Anterior cingulate cortex (tissue), 58 donors: ENCODE measurements around the gene G3BP1.
"Not testable (repeated sequence)": the region's sequence is repeated elsewhere in the genome, so short reads cannot be mapped to it uniquely, and the experiment has no call there.

Source experiments
- DNase-seq, 58 donors: peaks; one replicate each; lab custom pipeline; 2025; lab: John Stamatoyannopoulos, UW

The G3BP1 gene

GRCh38 chr5:151787817-151788216 lies 16.1 kb downstream of the G3BP1 start:
- DNase-seq = no peak

DNA sequence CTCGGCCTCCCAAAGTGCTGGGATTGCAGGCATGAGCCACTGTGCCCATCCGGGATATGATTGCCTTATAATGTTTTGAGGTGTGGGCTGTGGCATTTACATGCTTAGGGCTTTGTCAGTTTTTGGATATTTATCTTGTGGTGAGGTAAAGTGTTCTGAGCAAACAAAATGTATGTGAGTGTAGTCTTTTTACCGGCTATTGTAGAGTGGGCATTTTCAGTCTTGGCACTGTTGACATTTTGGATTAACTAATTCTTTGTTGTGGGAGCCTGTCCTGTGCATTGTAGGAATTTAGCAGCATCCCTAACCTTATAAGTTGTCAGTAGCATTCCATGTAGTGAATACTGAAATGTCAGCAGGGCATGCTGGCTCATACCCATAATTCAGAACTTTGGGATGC lies 21.6 kb downstream of the G3BP1 start:
- DNase-seq = no peak

DNA sequence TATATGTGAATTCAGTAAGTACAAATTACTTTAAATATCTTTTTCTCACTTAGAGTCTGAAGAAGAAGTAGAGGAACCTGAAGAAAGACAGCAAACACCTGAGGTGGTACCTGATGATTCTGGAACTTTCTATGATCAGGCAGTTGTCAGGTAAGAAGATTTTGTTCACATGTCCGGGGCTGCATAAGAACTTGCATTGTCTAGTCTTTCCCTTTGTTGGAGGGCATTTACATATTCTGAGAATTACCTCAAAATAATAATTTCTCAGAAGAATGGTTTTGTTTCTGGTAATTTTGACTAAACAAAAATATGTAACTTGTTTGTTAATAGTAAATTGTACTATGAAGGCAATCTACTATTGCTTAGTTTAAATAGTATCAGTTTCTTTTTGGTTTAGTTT lies 23.7 kb downstream of the G3BP1 start:
- no peak for DNase-seq

GRCh38 chr5:151798674-151799073 lies 26.9 kb downstream of the G3BP1 start:
- DNase-seq = no peak

DNA sequence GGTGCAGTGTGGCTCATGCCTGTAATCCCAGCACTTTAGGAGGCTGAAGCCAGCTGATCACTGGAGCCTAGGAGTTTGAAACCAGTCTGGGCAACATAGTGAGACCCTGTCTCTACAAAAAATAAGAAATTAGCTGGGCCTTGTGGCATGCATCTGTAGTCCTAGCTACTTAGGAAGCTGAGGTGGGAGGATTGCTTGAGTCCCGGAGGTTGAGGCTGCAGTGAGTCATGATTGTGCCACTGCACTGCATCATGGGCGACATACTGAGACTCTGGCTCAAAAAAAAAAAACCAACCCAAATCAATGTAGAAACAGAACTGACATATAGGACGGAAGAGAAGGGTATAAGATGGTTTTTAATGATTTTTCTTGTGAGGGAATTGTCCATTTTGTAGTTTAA lies 27.7 kb downstream of the G3BP1 start:
- no peak for DNase-seq

DNA sequence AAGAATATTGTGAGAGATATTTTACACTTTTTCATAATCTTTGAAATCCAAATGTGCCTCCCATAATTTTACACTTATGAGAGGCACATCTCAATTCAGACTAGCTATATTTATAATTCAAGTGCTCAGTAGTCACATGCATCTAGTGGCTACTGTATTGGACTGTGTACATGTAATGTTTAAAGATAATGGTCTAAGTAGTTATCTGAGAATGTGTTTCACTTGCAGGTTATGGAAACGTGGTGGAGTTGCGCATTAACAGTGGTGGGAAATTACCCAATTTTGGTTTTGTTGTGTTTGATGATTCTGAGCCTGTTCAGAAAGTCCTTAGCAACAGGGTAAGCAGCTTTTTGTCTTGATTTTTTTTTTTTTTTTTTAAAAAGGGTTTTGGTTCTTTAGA lies 28.8 kb downstream of the G3BP1 start:
- no peak for DNase-seq

- DNase-seq = no peak
Observed at GRCh38 chr5:151805414-151806223, 33.9 kb downstream of the G3BP1 start.

- no peak for DNase-seq
Observed at GRCh38 chr5:151808451-151809169, 36.9 kb downstream of the G3BP1 start.

DNA sequence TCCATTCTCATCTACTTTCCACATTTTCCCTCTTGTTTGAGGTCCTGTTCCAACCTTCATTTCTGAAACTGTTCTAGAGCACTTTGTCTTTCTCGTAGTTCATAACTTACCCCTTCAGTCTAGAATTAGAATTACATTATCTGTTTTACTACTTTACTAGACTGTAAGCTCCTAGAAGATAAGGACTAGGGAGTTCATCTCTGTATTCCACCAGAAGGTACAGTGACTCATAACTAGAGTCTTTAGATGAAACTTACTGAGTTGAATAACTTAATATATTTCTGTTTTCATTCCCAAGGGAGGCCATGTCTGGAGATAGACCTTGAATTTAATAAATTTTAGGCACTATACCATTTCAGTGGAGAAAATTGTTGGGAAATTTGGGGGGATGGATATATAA lies 38.7 kb downstream of the G3BP1 start:
- DNase-seq = no peak

DNA sequence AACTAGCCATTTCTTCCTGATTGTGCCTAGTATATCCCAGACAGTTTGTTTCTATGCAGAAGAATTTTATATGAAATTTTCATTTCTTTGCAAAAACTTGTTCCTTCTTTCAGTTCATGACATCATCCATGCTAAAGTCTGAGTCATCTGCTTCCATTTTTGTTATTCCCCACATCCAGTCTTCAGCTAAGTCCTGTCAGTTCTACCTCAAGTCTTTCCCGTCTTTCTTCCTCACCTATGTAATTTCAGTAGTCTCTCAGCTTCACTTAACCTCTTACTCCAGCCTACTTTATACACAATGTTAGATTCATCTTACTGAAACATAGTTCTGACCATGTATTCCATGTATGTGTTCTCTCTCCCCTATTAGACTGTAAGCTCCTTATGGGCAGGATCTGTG lies 39.1 kb downstream of the G3BP1 start:
- no peak for DNase-seq

DNA sequence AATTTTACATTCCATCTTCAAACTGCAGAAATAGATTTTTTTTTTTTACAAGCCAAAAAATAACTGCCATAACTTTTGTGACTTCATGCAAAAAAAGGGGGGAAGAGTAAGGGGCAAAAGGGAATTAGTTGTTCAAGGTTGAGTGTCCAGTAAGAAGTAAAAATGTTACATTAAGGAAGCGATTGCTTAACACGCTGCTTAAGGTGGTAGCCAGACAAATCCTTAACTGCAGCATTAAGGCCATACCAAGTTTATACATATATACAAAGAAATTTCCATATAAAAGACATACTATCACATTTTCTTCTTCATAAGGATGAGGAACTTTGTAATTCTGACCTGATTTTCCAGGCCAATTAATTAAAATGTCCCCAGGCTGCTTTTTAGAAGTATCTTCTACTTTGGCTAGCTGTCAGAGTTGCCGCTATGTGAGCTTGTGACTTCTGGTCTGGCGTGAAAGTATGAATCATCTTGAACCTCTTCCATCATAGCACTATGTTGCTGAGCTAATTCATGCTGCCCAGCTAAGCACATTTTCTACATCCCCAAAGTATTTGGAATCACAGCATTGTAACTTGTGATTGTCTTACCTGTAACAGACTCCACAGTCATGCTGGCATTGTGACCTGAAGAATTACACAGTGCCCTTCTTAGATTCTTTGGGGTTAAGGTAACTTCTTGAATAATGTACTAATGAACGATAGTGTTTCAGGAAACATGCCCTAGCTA lies 40.0 kb downstream of the G3BP1 start:
- DNase-seq = peak in 5 of 58 donors; percentile 3 to 32 (median 7)

- no peak for DNase-seq
Observed at GRCh38 chr5:151812757-151813309, 41.1 kb downstream of the G3BP1 start.

DNA sequence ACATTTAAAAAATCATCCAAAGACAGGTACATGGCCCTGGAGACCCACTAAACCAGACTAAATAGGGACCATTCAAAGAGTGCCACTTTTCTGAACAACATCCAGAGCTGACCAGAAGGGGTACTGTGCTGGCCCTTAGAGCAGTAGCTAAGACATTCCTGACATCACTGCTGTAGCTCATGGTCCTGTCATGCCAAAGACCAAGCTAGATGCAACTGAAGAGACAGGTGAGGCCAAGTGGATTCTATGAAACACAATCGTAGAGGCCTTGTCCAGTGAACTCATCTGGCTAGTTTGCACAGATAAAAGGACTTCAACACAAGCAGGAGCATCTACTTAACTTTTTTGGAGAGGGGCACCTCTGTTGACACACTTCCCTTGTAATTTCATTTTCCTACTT lies 43.3 kb downstream of the G3BP1 start:
- DNase-seq = no peak

DNA sequence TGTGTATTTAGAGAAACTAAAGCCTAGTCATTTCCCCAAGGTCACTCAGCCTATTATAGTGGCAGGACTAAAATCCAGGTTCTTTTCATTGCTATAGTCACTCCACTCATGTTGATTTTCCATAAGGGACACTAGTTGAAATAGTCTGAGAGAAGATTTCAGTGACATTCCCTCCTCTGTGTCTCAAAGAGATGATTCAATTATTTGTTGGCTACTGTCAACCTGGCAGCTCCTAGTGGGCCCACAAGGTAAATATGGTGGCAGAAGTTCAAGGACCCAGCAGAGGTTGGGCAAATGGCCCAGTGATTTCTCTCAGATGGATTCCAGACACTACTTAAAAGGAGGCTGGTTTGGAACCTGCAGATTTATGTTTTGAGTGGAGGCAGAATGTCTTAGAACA lies 48.1 kb downstream of the G3BP1 start:
- DNase-seq = no peak

DNA sequence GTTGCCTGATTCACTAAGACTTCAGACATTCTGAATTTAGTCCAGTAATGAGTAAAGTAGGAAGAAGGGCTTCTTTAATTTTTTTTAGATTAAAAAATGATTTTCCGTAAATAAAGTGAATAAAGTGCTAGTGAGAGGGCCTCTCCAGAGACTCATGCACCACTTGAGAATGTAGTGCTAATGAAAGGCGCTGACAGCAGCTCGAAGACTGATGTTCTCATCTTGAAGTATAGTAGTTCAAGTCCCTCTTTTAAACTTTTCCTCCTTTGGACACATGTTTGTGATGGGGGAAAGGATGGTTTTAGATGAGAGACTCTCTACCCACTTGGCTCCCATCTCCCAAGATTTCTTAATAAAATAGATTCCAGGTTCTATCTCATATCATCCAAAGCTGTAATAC lies 48.5 kb downstream of the G3BP1 start:
- DNase-seq = no peak

DNA sequence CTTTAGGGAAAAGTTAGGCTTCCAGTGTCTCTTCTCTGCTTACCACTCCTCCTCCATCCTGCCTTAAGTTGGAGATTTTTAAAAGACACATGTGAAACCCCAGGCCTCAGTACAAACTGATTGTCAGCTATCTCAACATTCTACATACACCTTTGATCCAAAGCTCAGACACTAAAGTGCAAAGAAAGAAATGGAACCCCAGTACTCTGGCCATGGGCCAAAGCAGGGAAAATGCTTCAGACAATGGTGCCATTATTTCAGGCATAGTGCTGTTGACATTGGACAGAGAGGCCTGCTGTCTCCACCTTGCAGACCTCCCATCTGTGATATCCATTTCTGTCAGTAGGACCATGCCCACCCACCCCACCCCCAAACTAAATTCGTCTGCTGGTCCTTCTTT lies 49.1 kb downstream of the G3BP1 start:
- DNase-seq = peak in 10 of 58 donors; percentile 2 to 69 (median 9)

GRCh38 chr5:151822141-151822540 lies 50.4 kb downstream of the G3BP1 start:
- no peak for DNase-seq

DNA sequence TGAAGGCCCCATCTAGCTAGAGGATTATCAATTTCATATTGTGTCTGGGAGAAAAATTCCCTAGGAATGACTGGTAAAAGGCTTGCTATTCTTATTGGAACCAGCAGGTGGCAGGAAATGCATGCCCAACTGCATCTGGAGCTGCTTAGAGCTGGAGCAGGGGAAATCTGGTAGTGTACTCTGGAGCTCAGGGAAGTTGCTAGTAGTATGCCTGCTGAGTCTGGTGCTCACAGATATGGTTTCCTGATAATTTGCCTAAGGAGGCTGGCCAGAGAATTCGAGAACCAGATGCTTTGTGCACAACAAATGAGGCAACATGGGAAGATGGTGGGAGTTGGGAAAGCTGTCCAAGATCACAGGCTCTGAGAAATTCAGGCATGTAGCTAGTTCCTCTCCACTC lies 53.7 kb downstream of the G3BP1 start:
- DNase-seq = peak in 54 of 58 donors; percentile 2 to 82 (median 46)

DNA sequence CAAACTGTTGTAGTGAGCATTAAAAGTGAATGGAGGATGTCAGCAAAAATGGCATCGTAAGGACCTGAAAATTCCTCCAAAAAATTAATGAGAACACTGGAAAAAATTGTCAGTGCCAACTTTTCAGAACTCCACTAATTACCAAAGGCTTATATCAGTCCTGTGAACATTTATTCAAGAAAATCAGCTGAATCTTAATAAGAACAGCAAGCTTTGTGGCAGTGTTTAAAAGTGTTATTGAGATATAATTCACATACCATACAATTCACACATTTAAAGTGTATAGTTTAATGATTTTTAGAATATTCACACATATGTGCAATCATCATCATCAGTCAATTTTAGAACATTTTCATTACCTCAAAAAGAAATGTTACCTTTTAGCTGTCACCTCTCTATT lies 57.6 kb downstream of the G3BP1 start:
- no peak for DNase-seq

DNA sequence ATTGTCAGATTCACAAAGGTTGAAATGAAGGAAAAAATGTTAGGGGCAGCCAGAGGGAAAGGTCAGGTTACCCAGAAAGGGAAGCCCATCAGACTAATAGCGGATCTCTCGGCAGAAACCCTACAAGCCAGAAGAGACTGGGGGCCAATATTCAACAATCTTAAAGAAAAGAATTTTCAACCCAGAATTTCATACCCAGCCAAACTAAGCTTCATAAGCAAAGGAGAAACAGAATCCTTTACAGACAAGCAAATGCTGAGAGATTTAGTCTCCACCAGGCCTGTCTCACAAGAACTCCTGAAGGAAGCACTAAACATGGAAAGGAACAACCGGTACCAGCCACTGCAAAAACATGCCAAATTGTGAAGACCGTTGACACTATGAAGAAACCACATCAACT lies 61.1 kb downstream of the G3BP1 start:
- DNase-seq = not testable (repeated sequence)

GRCh38 chr5:151846765-151847164 lies 75.0 kb downstream of the G3BP1 start:
- no peak for DNase-seq
